Fibroblast of the conjunctiva (primary cell): ENCODE measurements around the gene NAT14.

ENCODE experiments used
- DNase-seq: peaks from one replicate; pipeline ENCODE4 v3.0.0-alpha.2; 2010; ENCODE audit warnings: low read depth

NAT14 gene

GRCh38 chr19:55453511-55454260 lies 31.3 kb upstream of the NAT14 start:
- DNase-seq = no peak

- no peak for DNase-seq
Observed at GRCh38 chr19:55454787-55455243, 30.2 kb upstream of the NAT14 start.

- DNase-seq = no peak
Observed at GRCh38 chr19:55455576-55456235, 29.3 kb upstream of the NAT14 start.

- DNase-seq = no peak
Observed at GRCh38 chr19:55456347-55456746, 28.6 kb upstream of the NAT14 start.

- DNase-seq = no peak
Observed at GRCh38 chr19:55457683-55458457, 27.1 kb upstream of the NAT14 start.

- DNase-seq = no peak
Observed at GRCh38 chr19:55459551-55459949, 25.4 kb upstream of the NAT14 start.

- no peak for DNase-seq
Observed at GRCh38 chr19:55459950-55460657, 24.9 kb upstream of the NAT14 start.

- peak; percentile 82 for DNase-seq
Observed at GRCh38 chr19:55460670-55461258, 24.2 kb upstream of the NAT14 start.

GRCh38 chr19:55461259-55461973 lies 23.6 kb upstream of the NAT14 start, which contains the start of gene ISOC2:
Gene ISOC2, minus strand, starts transcription at chr19:55461642. Its CDS starts 5,156 bp downstream, at chr19:55456486.
- DNase-seq = peak; percentile 100

GRCh38 chr19:55461974-55462626 lies 22.9 kb upstream of the NAT14 start:
- DNase-seq = no peak

GRCh38 chr19:55462722-55463121 lies 22.3 kb upstream of the NAT14 start:
- DNase-seq = no peak

- no peak for DNase-seq
Observed at GRCh38 chr19:55463583-55464031, 21.4 kb upstream of the NAT14 start.

- no peak for DNase-seq
Observed at GRCh38 chr19:55464039-55464661, 20.8 kb upstream of the NAT14 start.

GRCh38 chr19:55464662-55465054 lies 20.3 kb upstream of the NAT14 start, which contains the start of gene C19orf85:
Gene C19orf85, minus strand, starts transcription at chr19:55464751. Its CDS starts 197 bp downstream, at chr19:55464554.
- DNase-seq = no peak

- DNase-seq = no peak
Observed at GRCh38 chr19:55465460-55466240, 19.3 kb upstream of the NAT14 start.

- no peak for DNase-seq
Observed at GRCh38 chr19:55466241-55466614, 18.8 kb upstream of the NAT14 start.

GRCh38 chr19:55467236-55468053 lies 17.5 kb upstream of the NAT14 start:
- no peak for DNase-seq

GRCh38 chr19:55468054-55468393 lies 17.0 kb upstream of the NAT14 start:
- DNase-seq = no peak
